Measurements from ENCODE around the gene JAKMIP1. TPM values are rescaled to one million over a fixed set of nuclear protein-coding genes. Genes with fewer than 3 reads are reported as not detected.

The JAKMIP1 gene
- polyA plus RNA-seq, 12 donors: 0.09 to 0.17 (median 0.14) TPM; not detected in 9

- DNase-seq: no peak
Measured at GRCh38 chr4:6043843-6044242, 156.5 kb downstream of the JAKMIP1 start.

DNA sequence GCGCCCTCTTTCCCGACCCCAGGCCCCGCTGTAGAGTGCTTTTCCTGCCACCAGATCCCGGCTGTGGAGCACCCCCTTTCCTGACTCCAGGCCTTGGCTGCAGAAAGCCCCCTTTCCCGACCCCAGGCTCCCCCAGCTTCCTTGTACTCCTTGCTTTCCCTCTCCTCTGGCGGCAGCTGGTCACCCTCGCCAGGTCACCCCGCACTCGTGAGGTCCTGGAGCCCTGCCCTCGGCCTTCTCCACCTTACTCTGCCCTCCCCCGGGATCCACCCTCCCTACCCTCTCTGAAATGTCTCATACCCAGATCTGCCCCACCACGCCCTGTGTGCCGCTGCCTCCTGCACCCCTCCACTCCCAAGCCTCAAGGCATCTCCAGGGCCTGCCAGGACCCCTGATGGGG lies 157.2 kb downstream of the JAKMIP1 start:
- no peak for DNase-seq

DNA sequence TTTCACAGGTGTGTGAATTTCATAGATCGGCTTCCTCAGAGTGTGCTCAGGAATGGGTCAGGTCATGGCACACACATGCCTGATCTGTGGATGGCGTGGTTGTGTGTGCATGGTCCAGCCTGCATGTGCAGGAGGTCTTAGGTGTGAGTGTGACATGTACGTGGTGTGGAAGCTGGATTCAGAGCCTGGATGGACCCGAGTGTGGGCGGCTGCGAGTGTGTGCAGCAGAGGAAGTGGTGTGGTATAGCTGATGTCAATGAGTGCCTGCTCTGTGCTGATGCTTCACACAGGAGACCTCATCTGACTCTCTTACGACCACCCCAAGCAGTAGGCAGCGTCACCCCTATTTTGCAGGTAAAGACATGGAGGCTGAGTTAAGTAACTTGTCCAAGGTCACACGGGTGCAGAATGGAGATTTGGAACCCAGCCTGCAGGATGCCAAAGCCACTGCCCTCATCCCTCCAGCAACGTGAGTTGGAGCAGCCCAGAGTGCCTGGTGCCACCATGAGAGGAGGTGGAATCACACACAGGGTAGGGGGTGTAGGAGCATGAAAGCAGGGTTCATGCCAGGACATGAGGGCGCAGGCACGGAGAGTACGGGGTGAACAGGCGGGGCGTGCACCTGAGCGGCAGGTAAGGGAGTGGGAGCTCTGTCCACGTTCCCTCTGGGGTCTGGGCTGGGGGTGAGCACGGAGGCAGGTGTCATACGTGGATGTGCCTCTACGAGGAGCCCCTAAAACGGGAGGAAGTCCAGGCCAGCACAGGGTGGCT lies 157.9 kb downstream of the JAKMIP1 start:
- DNase-seq: no peak

GRCh38 chr4:6041800-6042199 lies 158.5 kb downstream of the JAKMIP1 start:
- no peak for DNase-seq

DNA sequence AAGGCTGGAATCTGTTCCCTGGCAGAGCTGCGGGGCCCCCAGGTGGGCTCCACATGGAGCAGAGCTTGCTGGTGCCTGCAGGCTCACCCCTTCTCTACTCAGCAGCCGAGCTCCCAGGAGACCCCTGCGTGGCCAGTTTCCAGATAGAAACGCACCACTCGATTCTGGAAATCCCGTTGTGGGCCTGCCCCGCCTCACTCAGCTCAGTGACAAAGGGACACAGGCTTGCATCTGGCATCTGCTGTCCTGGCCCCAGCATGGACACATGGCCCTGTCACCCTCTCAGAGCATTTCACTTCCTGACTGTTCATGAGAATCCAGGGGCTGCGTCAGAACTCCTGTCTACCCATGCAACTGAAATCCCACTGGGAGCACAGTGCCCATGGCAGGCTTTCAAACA lies 161.6 kb downstream of the JAKMIP1 start:
- no peak for DNase-seq

GRCh38 chr4:6035786-6036185 lies 164.6 kb downstream of the JAKMIP1 start:
- DNase-seq: no peak

DNA sequence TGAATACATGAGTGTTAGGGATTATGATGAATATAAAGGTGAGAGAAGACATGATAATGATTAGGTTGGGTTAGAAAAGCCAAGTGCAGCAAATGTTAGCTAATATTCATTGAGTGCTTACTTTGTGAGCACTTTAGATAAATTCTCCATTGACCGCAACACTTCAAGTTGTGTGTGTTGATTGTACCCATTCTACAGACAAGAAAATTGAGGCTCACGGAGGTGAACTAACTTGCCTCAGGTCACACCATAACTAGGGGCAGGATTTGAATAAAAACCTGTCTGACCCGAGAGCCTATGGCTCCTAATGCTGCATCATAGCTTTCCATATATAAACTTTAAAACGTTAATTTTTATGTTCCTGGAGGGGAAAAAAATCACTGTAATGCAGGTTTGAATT lies 167.0 kb downstream of the JAKMIP1 start:
- DNase-seq: no peak

DNA sequence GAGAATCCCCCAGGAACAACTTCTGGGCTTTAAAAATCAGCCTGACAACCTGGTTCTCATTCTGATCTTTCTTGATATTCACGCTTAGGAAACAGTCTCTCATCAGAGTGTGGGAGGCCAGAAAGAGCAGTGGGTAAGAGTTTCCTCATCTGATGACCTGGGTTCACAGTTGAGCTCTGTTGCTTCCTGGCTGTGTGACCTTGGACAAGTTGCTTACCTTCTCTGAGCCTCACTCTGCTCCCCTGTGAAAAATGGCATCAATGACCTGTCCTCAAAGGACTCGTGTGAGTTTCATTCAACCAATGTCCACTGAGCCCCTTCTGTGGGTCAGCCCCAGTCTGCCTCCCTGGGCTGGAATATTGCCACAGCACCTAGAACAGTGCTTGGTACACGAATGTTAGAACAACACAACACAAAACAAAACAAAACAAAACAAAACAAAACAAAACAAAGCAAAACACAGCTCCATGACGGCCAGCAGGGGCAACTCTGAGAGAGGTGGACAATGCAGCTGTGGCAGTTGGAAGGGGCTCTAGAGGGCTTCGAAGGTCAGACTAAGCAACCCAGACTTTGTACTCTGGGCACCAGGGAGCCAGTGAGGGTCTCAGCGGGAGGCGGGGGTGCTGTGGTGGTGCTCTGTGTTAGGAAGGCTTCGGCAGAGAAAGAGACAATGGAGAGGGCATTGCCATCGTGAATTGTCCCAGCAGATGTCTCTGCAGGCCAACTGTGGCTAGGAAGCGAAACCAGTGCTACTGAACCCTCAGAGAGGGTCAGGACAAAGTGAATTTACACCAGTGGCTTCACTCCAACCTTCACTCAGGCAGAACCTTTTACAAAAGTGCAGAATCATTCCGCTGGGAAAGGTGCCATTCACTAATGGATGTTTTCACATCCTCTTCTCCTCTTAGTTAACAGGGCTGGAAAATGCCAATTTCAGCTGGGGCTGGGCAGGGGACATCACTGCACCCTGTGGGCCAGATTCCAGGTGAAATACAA lies 167.8 kb downstream of the JAKMIP1 start:
- no peak for DNase-seq

- no peak for DNase-seq
Measured at GRCh38 chr4:6031846-6032245, 168.5 kb downstream of the JAKMIP1 start.

- no peak for DNase-seq
Measured at GRCh38 chr4:6030679-6031078, 169.7 kb downstream of the JAKMIP1 start.

DNA sequence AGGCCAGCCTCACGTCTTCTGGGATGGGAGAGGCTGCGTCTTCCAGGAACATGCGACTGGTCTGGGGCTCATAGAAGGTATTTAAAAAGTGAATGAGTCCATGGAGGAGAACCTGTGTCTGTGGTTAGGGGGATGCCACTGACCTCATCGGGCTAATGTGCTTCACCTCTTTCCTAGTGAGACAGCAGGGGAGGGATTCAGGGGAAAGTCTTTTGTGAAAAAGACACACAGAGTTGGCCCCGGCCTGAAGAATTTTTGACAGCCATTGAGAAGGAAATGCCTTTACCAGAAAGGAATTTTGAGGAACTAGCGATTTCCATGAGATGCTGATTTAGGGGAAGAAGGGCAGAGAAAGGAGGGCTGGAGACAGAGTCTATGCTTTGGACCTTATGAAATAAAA lies 171.1 kb downstream of the JAKMIP1 start:
- no peak for DNase-seq

DNA sequence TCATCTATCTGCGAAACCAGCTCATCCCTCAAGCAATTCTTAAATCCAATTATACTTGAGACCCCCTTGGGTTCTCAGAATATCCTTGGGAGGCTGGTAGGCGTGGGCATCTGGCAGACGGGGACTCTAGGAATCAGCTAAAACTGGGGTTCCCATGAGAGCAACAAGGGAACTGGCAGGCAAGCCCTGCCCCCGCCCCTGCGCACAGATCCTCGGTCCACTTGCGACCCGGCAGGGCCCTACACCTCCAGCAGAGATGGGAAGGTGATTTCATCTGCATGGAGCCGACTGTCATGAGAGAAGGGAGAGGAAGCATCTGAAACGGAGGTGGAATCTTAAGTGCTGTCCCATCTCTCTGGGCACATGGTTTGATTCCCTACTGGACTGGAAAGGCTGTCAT lies 172.2 kb downstream of the JAKMIP1 start:
- no peak for DNase-seq

GRCh38 chr4:6027392-6027791 lies 173.0 kb downstream of the JAKMIP1 start:
- no peak for DNase-seq

- no peak for DNase-seq
Measured at GRCh38 chr4:6024313-6024960, 175.9 kb downstream of the JAKMIP1 start.

GRCh38 chr4:6023731-6024130 lies 176.6 kb downstream of the JAKMIP1 start:
- no peak for DNase-seq

- no peak for DNase-seq
Measured at GRCh38 chr4:6022607-6023288, 177.6 kb downstream of the JAKMIP1 start.

- DNase-seq: no peak
Measured at GRCh38 chr4:6021831-6022606, 178.3 kb downstream of the JAKMIP1 start.

- DNase-seq: no peak
Measured at GRCh38 chr4:6020613-6021012, 179.7 kb downstream of the JAKMIP1 start.

DNA sequence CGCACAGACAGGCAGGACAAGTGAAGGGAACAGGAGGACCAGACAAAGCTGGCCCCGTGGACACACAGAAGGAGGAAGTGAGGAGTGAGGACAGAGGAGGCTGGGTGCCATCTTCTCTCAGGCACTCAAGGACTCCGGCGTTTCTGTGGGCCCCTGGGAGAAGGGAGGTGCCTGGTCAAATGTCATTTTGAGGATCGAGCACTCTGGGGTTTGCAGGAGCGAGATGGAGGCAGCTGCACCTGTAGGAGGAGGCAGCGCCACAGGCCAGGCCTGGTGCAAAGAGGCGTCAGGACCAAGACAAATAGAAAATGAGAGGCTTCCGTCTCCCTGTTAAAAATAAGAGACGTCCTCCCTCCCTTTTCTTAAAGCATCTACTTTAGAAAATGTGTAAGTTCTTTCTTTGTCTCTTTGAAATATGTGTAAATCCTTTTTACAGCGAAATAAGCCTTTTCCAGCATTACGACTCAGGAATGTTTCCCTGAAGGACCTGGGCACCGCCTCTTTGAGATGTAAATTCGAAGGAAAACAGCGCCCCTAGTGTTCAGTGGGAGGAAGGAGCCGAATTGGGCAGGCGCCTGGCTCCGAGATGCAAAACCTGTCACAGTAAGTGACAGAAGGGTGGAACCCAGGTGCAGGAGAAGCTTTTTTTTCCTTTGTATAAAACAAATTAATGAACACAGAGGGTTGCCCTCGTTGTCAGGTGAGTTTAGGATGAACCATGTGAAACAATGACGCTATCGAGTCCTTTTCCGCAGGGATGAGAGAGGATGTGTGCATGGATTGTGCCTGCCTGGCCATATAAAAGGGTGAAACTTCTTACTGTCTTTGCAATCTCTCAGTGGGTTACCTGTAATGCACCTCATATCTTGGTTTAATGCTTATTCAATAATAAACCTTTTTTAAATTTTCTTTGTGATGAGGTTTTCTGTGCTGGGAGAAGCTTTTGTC lies 180.8 kb downstream of the JAKMIP1 start:
- DNase-seq: peak; percentile 46

DNA sequence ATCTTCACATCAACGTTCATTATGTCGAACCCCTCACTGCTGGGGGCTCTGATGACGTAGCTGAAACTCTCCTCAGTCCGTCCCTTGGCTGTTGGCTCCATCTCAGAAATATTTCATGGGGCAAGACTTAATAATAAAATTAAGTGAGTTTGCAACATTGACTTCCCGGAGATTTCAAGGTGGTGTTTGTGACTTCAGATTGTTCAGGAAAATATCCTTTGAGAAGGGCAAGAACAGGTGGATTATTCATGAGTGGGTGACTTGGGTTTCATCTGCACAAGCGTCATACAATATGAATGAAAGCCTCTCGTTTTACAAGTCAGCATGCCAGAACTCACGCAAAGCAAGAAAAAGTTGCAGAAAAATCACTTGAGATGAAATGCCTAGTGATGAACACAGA lies 182.0 kb downstream of the JAKMIP1 start, which contains the start of gene C4orf50:
TSS of gene C4orf50 (minus strand) at position 101 of the 400 bp plus-strand sequence.
- no peak for DNase-seq

Data from muscle of arm (tissue), 12 donors.